Measurements from ENCODE around the gene SMURF1. TPM values are rescaled to one million over a fixed set of nuclear protein-coding genes. Genes with fewer than 3 reads are reported as not detected.

Gene SMURF1
- total and polyA plus RNA-seq, 7 donors = 8.4 to 18.0 (median 14.1) TPM

DNA sequence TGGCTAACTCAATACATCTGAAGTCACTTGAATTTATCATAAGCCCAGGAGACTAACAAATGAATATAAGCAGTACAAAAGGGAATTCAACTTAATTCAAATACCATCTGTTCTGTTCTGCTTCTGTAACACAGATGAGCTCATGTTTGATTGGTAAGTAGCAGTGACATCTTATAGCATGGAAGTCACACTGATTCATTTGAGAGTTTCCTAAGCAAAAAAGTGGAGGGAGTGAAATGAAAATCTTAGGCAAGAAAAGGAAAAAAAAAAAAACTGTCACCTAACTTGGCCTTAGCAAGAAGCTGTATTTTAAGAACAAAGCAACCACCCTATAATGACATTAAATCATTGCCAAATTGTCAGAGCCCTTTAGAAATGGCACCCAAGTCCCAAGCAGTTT, 49.5 kb downstream of the SMURF1 start:
- peak overlapping the region in 1 of 4 donors; percentile 22 for H3K27ac ChIP-seq
- intact Hi-C loops (cut with DNase I) = no loop called here
- DNase-seq = no peak
- no peaks in the 10 kb centered on the region for H3K36me3 ChIP-seq
- TF ChIP-seq POLR2A (IDR thresholded peaks at IDR 0.05) (no peak), EP300 (IDR thresholded peaks at IDR 0.05) (no peak), POLR2AphosphoS5 (IDR thresholded peaks at IDR 0.05) (no peak)
- TF ChIP-seq, protein P1, sequence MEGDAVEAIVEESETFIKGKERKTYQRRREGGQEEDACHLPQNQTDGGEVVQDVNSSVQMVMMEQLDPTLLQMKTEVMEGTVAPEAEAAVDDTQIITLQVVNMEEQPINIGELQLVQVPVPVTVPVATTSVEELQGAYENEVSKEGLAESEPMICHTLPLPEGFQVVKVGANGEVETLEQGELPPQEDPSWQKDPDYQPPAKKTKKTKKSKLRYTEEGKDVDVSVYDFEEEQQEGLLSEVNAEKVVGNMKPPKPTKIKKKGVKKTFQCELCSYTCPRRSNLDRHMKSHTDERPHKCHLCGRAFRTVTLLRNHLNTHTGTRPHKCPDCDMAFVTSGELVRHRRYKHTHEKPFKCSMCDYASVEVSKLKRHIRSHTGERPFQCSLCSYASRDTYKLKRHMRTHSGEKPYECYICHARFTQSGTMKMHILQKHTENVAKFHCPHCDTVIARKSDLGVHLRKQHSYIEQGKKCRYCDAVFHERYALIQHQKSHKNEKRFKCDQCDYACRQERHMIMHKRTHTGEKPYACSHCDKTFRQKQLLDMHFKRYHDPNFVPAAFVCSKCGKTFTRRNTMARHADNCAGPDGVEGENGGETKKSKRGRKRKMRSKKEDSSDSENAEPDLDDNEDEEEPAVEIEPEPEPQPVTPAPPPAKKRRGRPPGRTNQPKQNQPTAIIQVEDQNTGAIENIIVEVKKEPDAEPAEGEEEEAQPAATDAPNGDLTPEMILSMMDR (IDR thresholded peaks at IDR 0.05) = no peak
- no peaks in the 10 kb centered on the region for H3K9me3 ChIP-seq
- H3K4me1 ChIP-seq = peaks cover 0 to 44% (median 30%) of the 10 kb centered on the region in 4 donors
- no peaks in the 10 kb centered on the region for H3K27me3 ChIP-seq
- no peak overlapping the region for H3K4me3 ChIP-seq

DNA sequence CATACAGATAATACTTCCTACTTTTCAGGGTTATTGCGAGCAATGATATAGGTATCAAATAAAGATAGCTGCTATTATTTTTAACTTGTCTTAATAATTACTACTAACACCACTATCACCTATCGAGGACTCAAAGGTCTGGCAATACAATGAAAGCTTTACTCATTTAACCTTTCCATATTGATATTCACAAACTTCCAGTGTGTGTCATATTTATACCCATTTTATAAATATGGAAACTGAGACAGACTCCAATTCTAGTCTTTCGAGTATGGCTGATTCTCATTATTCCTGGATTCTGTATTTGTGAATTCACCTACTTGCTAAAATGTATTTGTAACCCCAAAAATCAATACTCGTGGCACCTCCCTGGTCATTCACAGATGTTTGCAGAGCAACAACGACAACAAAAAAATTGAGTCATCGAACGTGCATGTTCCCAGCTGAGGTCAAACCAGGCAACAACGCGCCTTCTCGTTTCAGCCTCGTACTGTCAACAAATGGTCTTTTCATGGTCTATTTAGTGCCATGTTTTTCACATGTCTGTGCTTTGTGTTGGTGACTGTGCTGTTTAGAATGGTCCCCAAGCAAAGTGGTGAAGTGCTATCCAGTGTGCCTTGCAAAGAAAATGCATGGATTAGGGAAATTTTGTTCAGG, 51.7 kb downstream of the SMURF1 start:
- Histone ChIP-seq H3K27me3 (no peaks in the 10 kb centered on the region), H3K9me3 (no peaks in the 10 kb centered on the region), H3K4me1 (peaks cover 0 to 33% (median 21%) of the 10 kb centered on the region in 4 donors), H3K36me3 (no peaks in the 10 kb centered on the region), H3K27ac (no peak overlapping the region), H3K4me3 (no peak overlapping the region)
- intact Hi-C loops (cut with DNase I) = no loop called here
- WGBS, 2 donors = 88 to 89% methylated on average over 11 of the region's 11 CpGs
- TF ChIP-seq EP300 (IDR thresholded peaks at IDR 0.05) (no peak), POLR2A (IDR thresholded peaks at IDR 0.05) (no peak), POLR2AphosphoS5 (IDR thresholded peaks at IDR 0.05) (no peak)
- TF ChIP-seq, protein P1 (IDR thresholded peaks at IDR 0.05) = no peak
- DNase-seq = no peak

DNA sequence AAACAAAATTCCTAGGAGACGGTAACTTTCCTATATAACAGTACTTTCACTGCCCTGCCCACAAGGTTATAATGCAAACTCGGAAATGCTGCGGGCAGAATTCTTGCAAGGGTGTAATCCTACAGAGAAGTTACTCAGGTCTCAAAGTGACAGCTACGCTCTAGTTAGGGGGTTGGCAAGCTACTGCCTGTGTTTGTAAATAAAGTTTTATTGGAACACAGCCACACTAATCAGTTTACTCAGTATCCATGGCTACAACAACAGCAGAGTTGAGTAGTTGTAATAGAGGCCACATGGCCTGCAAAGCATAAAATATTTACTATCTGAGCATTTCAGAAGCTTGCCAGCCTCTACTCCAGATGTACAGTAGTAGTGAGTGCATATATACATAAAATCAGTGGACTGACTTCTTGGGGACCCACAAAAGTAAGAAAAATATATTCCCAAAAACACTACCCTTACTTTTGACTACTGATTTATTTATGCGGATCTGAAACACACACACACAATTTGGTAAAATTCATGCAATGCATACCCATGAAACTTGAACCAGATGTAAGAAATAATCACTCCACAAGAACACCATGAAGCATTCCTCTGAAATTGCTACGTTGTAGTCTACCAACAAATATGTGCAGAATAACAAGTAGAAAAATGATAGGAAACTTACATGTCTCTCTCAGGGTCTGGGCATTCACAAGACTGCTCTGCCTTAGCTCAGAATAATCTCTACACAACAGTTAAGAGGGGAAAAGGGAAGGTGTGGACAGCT, 53.0 kb downstream of the SMURF1 start:
- DNase-seq = no peak
- Histone ChIP-seq H3K27me3 (no peaks in the 10 kb centered on the region), H3K27ac (no peak overlapping the region), H3K4me1 (peaks cover 0 to 30% (median 11%) of the 10 kb centered on the region in 4 donors), H3K36me3 (no peaks in the 10 kb centered on the region), H3K9me3 (no peaks in the 10 kb centered on the region), H3K4me3 (no peak overlapping the region)
- TF ChIP-seq, protein P1 (IDR thresholded peaks at IDR 0.05) = no peak
- TF ChIP-seq POLR2AphosphoS5 (IDR thresholded peaks at IDR 0.05) = no peak
- intact Hi-C loops (cut with DNase I) = no loop called here
- 85 to 86% methylated on average over 6 of the region's 6 CpGs for WGBS, 2 donors

DNA sequence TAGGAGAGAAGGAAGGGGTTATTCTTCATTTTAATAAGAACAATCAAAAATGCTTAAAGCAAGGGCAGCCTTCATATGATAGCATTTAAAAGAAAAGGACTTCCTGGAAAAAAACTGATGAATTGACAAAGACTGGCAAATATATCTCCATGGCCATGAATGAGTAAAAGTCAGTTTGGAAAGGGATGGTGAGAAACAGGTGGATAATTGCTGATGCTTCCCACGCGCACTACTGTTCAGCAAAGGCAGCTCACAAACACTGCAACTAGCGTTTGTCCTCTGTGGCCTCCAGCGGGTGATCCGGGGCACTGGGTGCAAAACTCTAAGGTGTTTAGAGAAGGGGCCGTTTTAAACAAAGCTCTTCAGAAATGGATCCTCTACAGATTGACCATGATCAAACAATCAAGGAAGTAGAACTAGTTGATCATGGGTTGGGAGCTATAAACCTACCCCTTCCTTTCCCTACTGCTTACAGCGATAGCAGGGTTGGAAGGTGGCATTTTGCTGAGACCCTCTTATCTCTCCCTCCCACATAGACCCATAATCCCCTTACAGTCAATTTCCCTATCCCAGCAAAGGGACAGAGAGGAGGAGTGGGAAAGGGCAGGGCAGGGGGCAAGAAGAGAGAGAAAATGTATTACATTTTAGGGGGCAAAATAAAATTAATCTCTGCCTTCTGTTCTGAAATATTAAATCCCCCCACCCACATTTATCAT, 53.8 kb downstream of the SMURF1 start:
- TF ChIP-seq, protein P1 (IDR thresholded peaks at IDR 0.05) = no peak
- no peak for TF ChIP-seq EP300 (IDR thresholded peaks at IDR 0.05)
- no peak for TF ChIP-seq POLR2AphosphoS5 (IDR thresholded peaks at IDR 0.05)
- no peak for TF ChIP-seq POLR2A (IDR thresholded peaks at IDR 0.05)
- Histone ChIP-seq H3K4me1 (peaks cover 0 to 22% (median 5%) of the 10 kb centered on the region in 4 donors), H3K9me3 (no peaks in the 10 kb centered on the region), H3K27me3 (no peaks in the 10 kb centered on the region), H3K36me3 (no peaks in the 10 kb centered on the region), H3K4me3 (no peak overlapping the region), H3K27ac (no peak overlapping the region)
- intact Hi-C loops (cut with DNase I) = no loop called here
- DNase-seq = no peak
- 78 to 89% methylated on average over 7 of the region's 7 CpGs for WGBS, 2 donors

Measured in sigmoid colon (tissue), 7 donors.